Activated CD8-positive, alpha-beta memory T cell treated with anti-CD3 and anti-CD28 coated beads, Interleukin-2, amount 50 U/mL, for 48 hours (primary cell): ENCODE results near the gene ESRRG.
"Not testable (repeated sequence)": the region's sequence is repeated elsewhere in the genome, so short reads cannot be mapped to it uniquely, and the experiment has no call there.

Experiments used
- DNase-seq: peaks from one replicate; pipeline ENCODE4 v3.0.0-alpha.2; 2020

Gene ESRRG

GRCh38 chr1:216560527-216560926, 162.7 kb downstream of the ESRRG start:
- no peak for DNase-seq

- DNase-seq = no peak
Measured at GRCh38 chr1:216559359-216559758, 163.9 kb downstream of the ESRRG start.

GRCh38 chr1:216555653-216556052, 167.6 kb downstream of the ESRRG start:
- DNase-seq = no peak

DNA sequence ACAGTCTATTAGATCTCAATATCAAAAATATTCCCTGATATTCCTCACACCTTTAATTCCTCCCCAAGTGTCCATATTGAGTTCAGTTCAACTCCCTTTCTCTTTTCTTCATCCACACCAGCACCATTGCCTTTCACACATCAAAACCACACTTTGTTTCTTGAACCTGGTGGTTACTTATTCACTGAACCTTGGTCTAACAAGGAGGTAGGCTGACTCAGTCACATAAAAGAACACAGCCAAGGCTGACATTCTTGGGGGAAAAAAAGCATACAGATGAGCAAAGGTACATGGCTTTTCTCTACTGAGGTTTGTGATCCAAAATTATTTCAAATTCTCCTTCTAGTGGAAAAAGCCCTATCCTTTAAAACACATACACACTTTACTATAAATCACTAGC, 168.3 kb downstream of the ESRRG start:
- no peak for DNase-seq

- DNase-seq = no peak
Measured at GRCh38 chr1:216553766-216554165, 169.5 kb downstream of the ESRRG start.

GRCh38 chr1:216553040-216553439, 170.2 kb downstream of the ESRRG start:
- no peak for DNase-seq

GRCh38 chr1:216549796-216550195, 173.4 kb downstream of the ESRRG start:
- DNase-seq = no peak

DNA sequence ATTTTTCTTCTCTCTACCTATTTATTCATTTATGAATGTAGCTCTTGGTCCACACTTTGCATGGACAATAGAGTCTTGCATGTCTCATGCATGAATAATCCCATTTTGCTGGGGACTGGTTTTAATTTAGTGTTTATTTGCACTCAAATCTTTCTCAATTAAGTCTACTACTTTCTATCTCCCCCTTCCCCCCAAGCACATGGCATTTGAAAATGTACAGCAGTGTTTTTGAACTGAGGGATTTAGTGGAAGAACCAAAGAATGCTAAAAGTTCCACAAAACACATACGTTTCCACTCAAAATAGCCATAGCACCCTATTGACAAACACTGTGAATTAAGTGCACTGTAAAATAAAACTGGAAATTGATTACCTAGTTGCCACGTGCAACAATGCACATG, 180.5 kb downstream of the ESRRG start:
- DNase-seq = no peak

DNA sequence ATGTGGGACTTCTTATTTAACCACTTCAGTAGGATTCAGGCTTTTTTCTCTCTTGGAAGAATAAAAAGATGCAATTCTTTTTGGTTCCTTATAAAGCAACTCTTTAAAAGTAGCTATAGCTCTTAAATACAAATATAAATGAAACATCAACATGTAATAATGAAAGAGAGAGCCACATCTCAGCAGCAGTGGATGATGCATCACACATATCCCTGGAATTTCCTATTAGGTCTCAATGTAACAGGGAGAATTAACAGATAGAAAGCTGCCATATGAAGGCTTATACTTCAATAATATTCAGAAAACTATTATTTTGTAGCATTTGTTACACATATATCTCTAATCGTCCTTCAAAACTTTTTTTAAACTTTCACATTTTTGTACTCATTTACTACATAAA, 181.0 kb downstream of the ESRRG start:
- no peak for DNase-seq

- no peak for DNase-seq
Measured at GRCh38 chr1:216535751-216536150, 187.5 kb downstream of the ESRRG start.

- no peak for DNase-seq
Measured at GRCh38 chr1:216535059-216535458, 188.2 kb downstream of the ESRRG start.

- DNase-seq = no peak
Measured at GRCh38 chr1:216533776-216534175, 189.5 kb downstream of the ESRRG start.

- no peak for DNase-seq
Measured at GRCh38 chr1:216532251-216532798, 190.9 kb downstream of the ESRRG start.

DNA sequence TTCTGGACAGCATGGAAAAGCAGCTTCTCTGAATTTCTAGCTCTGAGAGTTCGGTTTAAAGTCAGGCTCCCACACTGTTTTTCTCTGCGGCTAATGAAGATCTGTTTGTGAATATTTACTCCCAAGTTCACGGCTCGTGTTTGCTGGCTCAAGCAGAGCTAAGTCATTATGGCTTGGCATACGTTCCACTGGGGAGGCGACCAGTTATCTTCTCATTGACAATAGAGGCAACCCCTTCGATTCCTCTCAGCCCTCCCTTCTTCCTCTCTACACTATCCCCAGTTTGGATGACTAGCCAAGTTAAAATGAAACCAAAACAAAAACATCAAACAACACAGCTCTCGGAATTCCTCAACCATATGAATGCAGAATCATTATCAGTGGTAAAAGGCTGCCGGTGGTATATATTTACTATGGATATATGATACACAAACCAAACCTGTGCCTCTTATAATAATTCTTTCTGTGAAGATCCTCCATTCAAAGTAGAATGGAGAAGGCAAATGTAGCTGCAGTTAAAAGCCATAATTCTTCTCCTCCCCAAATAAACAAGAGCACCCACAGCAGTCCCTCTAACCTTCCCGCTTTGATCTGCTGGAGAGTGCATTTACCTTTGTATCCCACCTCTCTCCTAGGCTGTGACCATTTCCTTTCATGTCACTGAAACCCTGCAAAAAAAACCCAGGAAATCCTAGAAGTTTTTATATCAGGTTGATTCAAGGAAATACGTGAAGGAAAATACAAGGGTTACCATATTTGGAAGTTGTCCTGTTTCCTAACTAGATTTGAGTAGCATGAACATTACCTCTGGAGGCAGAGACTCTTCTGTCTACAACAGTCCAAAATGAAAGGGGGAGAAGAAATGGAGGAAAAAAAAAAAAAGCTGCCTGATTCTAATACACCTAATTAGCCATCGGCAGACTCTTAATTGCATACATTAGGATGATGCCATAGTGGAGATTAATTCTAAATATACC, 191.7 kb downstream of the ESRRG start:
- DNase-seq = no peak

DNA sequence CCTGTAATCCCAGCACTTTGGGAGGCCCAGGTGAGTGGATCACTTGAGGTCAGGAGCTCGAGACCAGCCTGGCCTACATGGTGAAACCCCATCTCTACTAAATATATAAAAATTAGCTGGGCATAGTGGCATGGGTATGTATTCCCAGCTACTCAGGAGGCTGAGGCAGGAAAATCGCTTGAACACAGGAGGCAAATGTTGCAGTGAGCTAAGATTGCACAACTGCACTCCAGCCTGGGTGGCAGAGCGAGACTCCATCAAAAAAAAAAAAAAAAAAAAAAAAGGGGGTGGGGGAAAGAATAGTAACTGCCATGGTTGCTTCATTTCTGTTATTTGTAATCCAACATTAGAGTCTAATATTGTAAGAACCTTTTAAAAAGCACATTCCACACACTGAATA, 193.4 kb downstream of the ESRRG start:
- DNase-seq = not testable (repeated sequence)

DNA sequence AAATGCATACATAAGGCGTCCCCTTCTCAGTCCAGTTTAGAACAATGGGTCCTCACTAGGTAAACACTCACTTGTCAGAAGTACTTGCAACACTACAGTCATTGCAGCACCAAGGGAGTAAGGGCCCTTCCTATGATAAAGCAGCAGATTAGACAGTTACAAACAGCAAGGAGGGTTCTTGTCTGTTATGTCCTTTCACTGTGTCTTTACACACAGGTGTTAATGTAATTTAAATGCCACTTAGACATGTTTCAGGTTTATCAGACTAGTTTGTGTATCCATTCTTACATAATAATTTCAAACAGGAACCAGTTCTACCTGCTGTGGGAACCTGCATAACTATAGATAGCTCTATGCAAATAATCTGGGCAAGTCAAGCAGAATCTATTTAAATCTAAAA, 194.4 kb downstream of the ESRRG start:
- DNase-seq = no peak

- DNase-seq = no peak
Measured at GRCh38 chr1:216523449-216524190, 199.6 kb downstream of the ESRRG start.

DNA sequence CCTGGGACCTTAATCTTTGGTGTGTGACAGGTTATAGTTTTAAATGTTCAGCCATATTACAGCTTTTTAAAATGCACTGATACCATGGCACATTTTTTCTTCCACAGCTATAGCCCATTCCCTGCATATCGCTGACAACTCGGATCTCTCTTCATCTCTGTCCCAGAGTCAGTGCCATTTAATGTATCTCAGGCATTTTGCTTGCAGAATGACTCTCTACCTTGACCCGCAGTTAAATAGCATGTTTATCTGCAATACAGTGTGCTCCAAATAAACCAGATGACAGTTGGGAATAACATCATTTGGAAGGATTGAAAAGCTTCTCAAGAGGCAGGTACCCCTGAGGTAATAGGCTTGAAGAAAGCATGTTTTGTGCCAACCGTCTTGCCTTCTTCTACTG, 200.2 kb downstream of the ESRRG start:
- no peak for DNase-seq

GRCh38 chr1:216521477-216521876, 201.8 kb downstream of the ESRRG start:
- DNase-seq = no peak

DNA sequence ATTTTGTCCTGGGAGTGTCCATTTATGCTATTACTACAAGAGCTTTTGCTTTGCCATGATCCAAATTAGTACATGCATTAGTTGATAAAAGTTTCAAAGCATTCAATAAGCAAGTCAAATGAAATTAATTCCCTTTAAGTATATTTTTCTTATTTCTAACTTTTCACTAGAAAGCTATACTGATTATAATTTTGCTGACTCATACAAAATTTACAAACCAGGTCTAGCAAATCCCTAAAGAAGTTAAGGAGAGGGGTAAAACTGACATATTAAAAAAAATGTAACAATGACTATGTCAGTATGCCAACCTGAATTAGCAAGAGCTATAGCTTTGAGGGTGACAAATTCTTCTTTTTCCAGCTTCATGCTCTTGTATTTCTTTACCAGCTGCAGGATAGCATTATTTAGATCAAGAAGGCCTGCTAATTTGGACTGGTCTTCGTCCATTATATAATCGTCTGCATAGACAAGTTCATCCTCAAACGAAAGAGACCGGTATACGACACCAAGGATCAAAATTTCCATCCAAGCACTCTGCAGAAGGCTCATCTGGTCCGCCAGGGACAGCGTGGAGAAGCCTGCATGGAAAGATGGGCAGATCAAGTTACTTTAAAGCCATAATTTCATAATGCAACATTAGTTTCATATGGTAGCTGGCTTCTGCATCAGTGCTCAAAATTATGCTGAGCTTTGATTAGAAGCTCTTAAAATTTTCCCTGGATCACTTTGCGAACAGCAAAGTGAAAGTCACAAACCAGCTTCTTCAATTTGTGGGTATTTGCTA, 204.2 kb downstream of the ESRRG start:
- DNase-seq = no peak

GRCh38 chr1:216502528-216503162, 220.6 kb downstream of the ESRRG start:
- DNase-seq = no peak

DNA sequence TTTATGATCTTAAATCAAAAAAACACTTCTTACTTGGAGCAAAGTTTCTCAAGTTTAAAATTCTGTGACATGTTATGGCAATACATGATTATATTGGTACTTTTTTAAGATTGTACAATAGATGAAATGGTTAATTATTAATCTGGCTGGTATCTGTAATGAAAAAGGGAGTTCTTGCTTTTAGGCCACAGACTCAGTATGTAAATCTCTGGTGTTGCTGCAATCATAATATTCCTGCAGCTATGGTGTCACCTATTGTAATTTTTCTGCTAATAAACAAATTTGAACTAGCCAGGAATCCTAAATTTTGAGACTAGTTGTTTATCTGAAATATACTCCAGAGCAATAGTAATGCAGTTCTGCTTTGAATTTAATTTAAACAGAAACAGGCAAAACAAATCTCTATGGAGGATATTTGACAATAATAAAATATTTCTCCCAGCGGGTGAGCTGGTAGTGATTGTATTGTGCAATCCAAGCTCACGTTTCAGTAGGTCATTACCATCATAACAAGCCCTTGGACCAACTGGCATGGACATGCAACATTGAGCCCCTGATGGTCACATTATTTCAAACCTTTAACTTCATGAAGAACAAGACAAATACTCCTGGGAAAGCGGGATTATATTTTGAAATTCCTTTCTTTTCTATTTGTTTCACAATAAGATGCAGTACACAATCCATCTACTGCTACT, 222.8 kb downstream of the ESRRG start:
- DNase-seq = no peak
